Esophagus squamous epithelium (tissue), 4 donors: ENCODE data around the gene ETV2.

Experiments used
- CTCF ChIP-seq, 6 experiments: fragments of 450-650 bp in 4 of 6; fragments of 200-600 bp in 2 of 6; sonication (generic) in 2 of 6; IDR thresholded peaks; one replicate each; pipeline ENCODE4 v1.5.1; 2016 to 2019; ENCODE audit warnings: antibody characterized with exemption in 6 of 6, mild to moderate bottlenecking in 4 of 6, moderate library complexity in 4 of 6
- POLR2A ChIP-seq, 4 donors: fragments of 450-650 bp; IDR thresholded peaks; one replicate each; pipeline ENCODE4 v1.6.1; 2017; ENCODE audit warnings: antibody characterized with exemption in 4 of 4, mild to moderate bottlenecking in 4 of 4, moderate library complexity in 3 of 4

- no peak for TF ChIP-seq CTCF (IDR thresholded peaks at IDR 0.05)
- peak in 2 of 4 donors; percentile 23 to 76 for TF ChIP-seq POLR2A (IDR thresholded peaks at IDR 0.05)
Observed at GRCh38 chr19:35644206-35644986, 2.9 kb downstream of the ETV2 start.
